Measurements from ENCODE around the gene SERPINB1. TPM values are rescaled to one million over a fixed set of nuclear protein-coding genes. Genes with fewer than 3 reads are reported as not detected.

Gene SERPINB1
- total RNA-seq, 4 donors from 2014 or later: 12.6 to 41.1 (median 17.6) TPM

DNA sequence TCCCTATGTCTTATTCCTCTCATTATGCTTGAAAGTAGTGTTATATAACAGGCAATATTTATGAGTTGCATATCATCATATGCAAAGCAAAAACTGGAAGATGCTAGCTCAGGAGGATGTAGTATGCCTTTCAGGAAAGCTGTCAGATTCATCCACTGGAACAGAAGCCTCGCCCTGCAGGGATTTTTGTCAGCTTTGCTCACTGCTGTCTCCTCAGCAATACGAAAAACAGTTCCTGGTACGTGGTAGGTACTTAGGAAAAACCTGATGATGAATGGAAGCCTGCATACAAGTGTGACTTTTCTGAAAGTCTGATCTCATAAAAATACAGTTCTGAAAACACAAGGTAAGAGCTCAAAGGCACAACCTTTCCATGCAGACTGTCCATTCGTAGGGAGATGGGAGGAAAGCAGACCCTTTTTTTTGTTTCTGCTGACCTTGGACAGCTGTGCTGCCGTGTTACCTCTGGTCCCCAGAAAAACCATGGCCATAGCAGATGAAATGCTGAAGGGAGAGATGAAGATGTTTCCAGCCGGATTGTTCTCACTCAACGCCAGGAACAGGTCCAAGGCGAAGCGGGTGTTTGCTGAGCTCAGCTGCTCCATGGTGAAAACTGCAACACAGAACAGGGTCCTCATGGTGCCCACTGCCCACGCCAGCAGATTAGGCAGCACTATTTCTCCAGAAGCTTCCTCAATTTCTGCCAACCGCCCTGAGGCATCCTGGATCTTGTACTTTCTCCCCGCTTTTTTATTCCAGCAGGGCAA, 1.5 kb downstream of the SERPINB1 start:
- 52 to 57% methylated on average over 12 of the region's 12 CpGs for WGBS, 2 donors
- TF ChIP-seq POLR2A (IDR thresholded peaks at IDR 0.05) (no peak), CTCF (IDR thresholded peaks at IDR 0.05) (no peak)
- intact Hi-C loops (cut with DNase I; ENCODE audit: low total_unique reads): loop anchor here (5.0 to 10.0 kb wide), 3 partner anchors 48 to 215 kb away; no protein-coding TSS in a partner anchor
- H3K4me3 ChIP-seq (ENCODE audit: low read depth, poor library complexity, severe bottlenecking): no peak overlapping the region
- no peak for DNase-seq (ENCODE audit: low spot score in 2 of 2)

GRCh38 chr6:2839195-2839981, 2.3 kb downstream of the SERPINB1 start:
- H3K4me3 ChIP-seq (ENCODE audit: low read depth, poor library complexity, severe bottlenecking): no peak overlapping the region
- DNase-seq (ENCODE audit: low spot score in 2 of 2): no peak
- 62 to 78% methylated on average over 9 of the region's 9 CpGs for WGBS, 2 donors
- TF ChIP-seq POLR2A (IDR thresholded peaks at IDR 0.05) (no peak), CTCF (IDR thresholded peaks at IDR 0.05) (no peak)
- intact Hi-C loops (cut with DNase I; ENCODE audit: low total_unique reads): no loop called here

GRCh38 chr6:2838251-2838650, 3.4 kb downstream of the SERPINB1 start:
- no peak for DNase-seq (ENCODE audit: low spot score in 2 of 2)
- TF ChIP-seq CTCF (IDR thresholded peaks at IDR 0.05) (no peak), POLR2A (IDR thresholded peaks at IDR 0.05) (no peak)
- 87% methylated on average over 3 of the region's 3 CpGs for WGBS, 2 donors
- H3K4me3 ChIP-seq (ENCODE audit: low read depth, poor library complexity, severe bottlenecking): no peak overlapping the region
- intact Hi-C loops (cut with DNase I; ENCODE audit: low total_unique reads): no loop called here

DNA sequence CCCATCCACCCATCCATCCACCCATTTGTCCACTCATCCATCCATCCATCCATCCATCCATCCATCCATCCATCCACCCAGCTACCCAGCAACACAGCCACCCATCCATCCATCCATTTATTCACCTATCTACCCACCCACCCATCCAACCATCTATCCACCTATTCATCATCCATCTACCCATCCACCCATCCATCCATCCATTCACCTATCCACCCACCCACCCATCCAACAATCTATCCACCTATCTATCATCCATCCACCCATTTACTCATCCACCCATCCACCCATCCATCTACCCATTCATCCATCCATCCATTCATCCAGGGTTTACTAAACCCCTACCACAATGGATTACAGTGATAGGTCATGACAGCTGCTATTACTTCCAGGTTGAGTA, 7.4 kb downstream of the SERPINB1 start:
- no peak for DNase-seq (ENCODE audit: low spot score in 2 of 2)
- intact Hi-C loops (cut with DNase I; ENCODE audit: low total_unique reads): no loop called here
- TF ChIP-seq CTCF (IDR thresholded peaks at IDR 0.05): peak in 1 of 3 donors; percentile 13
- TF ChIP-seq POLR2A (IDR thresholded peaks at IDR 0.05): no peak
- no peak overlapping the region for H3K4me3 ChIP-seq (ENCODE audit: low read depth, poor library complexity, severe bottlenecking)

DNA sequence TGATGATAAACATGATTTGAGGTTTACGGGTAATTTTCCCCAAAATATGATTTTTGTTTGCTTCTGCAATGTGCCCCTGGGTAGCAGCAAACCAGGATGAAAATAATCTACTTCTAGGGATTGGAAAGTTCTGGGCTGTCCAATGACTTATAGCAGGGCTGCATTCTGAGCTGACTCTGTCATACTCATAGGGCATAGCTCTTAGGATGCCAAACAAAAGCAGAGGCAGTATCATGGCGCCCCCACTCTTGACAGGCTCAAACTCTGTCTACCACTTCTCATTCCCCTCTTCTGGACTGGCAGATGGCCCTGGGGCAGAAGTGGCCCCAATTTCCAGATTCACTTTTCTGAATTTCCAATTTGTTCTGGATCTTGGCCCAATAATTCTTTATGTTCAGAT, 10.3 kb downstream of the SERPINB1 start:
- intact Hi-C loops (cut with DNase I; ENCODE audit: low total_unique reads): no loop called here
- no peak overlapping the region for H3K4me3 ChIP-seq (ENCODE audit: low read depth, poor library complexity, severe bottlenecking)

More for the DNA sequence above, 10.3 kb downstream of the SERPINB1 start:
- no peak for DNase-seq (ENCODE audit: low spot score in 2 of 2)
- no peak for TF ChIP-seq POLR2A (IDR thresholded peaks at IDR 0.05)
- TF ChIP-seq CTCF (IDR thresholded peaks at IDR 0.05): no peak
- 96% methylated on average over 2 of the region's 2 CpGs for WGBS, 2 donors
